T-helper 2 cell treated with Interferon-gamma antibody and Interleukin-4, amounts not matched to agents 5 μg/mL and 100 μg/mL, for 36 hours (primary cell): ENCODE results near the gene ARHGDIB.

Source experiments
- DNase-seq: peaks from one replicate; pipeline ENCODE4 v3.0.0; 2021; ENCODE audit warnings: low spot score
- H3K27ac Mint-ChIP-seq: one replicate; pipeline ENCODE4 v1.8.0; 2021; ENCODE audit warnings: mild to moderate bottlenecking, mixed read lengths
- H3K27me3 Mint-ChIP-seq: one replicate; pipeline ENCODE4 v1.8.0; 2021; ENCODE audit warnings: low read depth, mixed read lengths
- H3K36me3 Mint-ChIP-seq: one replicate; pipeline ENCODE4 v1.8.0; 2021; ENCODE audit warnings: low read depth, mixed read lengths
- H3K4me1 Mint-ChIP-seq: one replicate; pipeline ENCODE4 v1.8.0; 2021; ENCODE audit warnings: low read depth, mixed read lengths
- H3K4me3 Mint-ChIP-seq: one replicate; pipeline ENCODE4 v1.8.0; 2022; ENCODE audit warnings: mild to moderate bottlenecking, moderate library complexity, mixed read lengths
- H3K9me3 Mint-ChIP-seq: one replicate; pipeline ENCODE4 v1.8.0; 2021; ENCODE audit warnings: mixed read lengths

ARHGDIB gene

DNA sequence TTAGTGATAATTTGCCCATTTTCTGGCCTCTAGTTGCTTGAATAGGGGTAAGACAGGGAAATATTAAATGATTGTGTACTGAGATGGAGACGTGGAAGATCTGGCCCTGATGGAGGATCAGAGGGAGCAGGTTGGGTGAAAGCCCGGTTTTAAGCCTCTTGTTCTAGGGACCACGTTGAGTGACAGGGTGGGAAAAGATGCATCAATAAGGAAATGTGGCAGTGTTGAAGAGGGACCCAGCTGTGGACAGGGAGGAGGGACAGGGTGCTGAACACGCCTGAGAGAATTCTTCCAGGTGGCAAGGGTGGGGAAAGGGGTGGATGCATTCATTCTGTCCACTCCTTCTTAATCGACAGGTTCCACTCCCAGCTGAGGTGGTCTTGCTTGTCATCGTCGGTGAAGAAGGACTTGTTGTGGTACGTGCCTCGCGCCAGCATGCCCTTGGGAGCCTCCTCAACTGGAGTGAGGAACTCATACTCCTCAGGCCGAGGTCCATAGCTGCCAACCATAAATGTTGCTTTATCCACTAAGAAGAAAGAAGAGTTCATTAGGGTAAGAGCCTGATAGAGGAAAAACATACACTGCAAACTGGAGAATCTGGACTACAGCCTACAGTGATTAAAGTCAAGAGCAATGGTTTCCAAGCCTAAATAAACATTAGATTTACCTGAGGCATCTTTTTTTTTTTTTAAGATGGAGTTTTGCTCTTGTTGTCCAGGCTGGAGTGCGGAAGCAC, 19.0 kb downstream of the ARHGDIB start:
- no peaks in the 10 kb centered on the region for H3K9me3 Mint-ChIP-seq
- H3K27ac Mint-ChIP-seq, result peak overlapping the region; percentile 2
- no peak overlapping the region for H3K4me3 Mint-ChIP-seq
- no peak for DNase-seq
- H3K27me3 Mint-ChIP-seq, result no peaks in the 10 kb centered on the region
- peaks cover 39% of the 10 kb centered on the region for H3K4me1 Mint-ChIP-seq
- peaks cover 87% of the 10 kb centered on the region for H3K36me3 Mint-ChIP-seq

DNA sequence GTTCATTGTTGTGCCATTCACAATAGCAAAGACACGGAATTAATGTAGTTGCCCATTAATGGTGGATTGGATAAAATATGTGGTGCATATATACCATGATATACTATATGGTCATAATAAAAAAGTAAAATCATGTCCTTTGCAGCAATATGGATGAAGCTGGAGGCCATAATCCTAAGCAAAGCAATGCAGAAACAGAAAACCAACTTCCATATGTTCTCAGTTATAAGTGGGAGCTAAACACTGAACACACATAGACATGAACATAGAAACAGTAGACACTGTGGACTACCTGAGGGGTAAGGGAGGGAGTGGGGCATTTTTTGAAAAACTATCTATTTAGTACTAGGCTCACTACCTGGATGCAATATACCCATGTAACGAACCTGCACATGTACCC, 20.0 kb downstream of the ARHGDIB start:
- Mint-ChIP-seq H3K27me3 (no peaks in the 10 kb centered on the region), H3K27ac (no peak overlapping the region), H3K9me3 (no peaks in the 10 kb centered on the region), H3K36me3 (peaks cover 88% of the 10 kb centered on the region), H3K4me3 (no peak overlapping the region), H3K4me1 (peaks cover 30% of the 10 kb centered on the region)
- no peak for DNase-seq

DNA sequence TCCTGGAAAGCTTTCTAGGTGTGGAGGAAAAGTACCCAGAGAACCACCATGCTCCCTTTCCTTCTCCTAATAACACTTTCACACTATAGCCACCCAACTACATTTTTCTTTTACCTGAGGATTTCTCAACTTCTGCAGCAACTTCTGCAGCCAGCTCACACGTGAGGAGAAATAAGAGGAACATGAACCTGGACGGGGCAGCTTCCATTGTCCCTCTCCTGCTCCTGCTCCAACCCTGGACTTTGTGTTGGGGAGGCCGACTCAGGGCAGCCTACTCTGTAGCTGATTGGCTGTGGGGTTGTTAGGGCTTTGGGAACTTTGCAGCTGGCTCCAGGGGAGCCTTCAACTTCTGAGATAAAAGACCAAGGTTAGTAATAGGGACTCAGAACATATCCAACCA, 23.1 kb downstream of the ARHGDIB start, which contains the start of gene ERP27:
TSS of gene ERP27 (minus strand) at position 237 of the 400 bp plus-strand sequence. CDS start at position 208, 29 bp downstream.
- no peaks in the 10 kb centered on the region for H3K27me3 Mint-ChIP-seq
- H3K4me3 Mint-ChIP-seq, result no peak within 1 kb of the TSS
- H3K4me1 Mint-ChIP-seq, result peaks cover 20% of the 10 kb centered on the region
- peaks cover 87% of the 10 kb centered on the region for H3K36me3 Mint-ChIP-seq
- no peak for DNase-seq
- peak within 1 kb of the TSS; percentile 75 for H3K27ac Mint-ChIP-seq
- H3K9me3 Mint-ChIP-seq, result no peaks in the 10 kb centered on the region

DNA sequence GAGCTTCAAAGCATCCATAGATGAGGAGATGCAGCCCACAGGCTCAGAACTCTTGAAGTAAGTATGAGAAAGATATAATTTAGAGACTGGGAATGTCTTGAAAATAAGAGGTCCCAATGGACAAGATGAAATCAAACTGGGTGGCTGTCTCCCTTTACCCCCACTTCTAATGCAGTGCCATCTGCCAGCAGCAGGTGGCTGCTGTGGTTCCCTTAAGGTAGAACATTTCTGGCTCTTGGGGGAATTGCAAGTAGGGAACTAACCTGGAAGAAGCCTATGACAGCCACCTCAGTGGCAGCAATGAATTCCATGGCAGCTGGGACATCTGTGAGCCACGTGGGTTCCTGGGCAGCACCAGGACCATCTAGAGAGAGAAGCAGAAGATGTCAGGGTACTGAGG, 23.7 kb downstream of the ARHGDIB start:
- no peaks in the 10 kb centered on the region for H3K9me3 Mint-ChIP-seq
- no peak overlapping the region for H3K4me3 Mint-ChIP-seq
- peak overlapping the region; percentile 75 for H3K27ac Mint-ChIP-seq
- no peak for DNase-seq
- peaks cover 19% of the 10 kb centered on the region for H3K4me1 Mint-ChIP-seq
- H3K27me3 Mint-ChIP-seq, result no peaks in the 10 kb centered on the region
- H3K36me3 Mint-ChIP-seq, result peaks cover 90% of the 10 kb centered on the region

DNA sequence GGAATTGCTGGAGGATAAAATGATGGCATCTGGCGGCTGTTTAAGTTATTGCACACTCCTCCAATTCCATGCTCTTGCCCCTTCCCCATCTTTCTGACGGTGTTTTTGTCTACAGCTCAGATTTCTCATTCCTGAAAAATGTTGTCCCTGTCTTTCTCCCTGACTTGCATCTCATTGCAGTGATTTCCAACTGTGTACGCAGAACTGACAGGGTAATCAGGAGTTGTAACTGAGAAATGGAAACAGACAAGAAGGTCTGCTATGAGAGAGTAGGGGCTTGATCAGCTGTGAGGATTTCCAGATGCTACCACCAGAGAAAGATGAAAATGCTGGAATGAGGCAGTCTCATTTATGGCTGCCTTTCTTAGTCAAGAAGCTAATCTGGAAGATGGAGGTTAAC, 24.4 kb downstream of the ARHGDIB start:
- Mint-ChIP-seq H3K4me1 (peaks cover 17% of the 10 kb centered on the region), H3K27ac (peak overlapping the region; percentile 29), H3K27me3 (no peaks in the 10 kb centered on the region), H3K36me3 (peaks cover 89% of the 10 kb centered on the region), H3K4me3 (no peak overlapping the region), H3K9me3 (no peaks in the 10 kb centered on the region)
- no peak for DNase-seq

DNA sequence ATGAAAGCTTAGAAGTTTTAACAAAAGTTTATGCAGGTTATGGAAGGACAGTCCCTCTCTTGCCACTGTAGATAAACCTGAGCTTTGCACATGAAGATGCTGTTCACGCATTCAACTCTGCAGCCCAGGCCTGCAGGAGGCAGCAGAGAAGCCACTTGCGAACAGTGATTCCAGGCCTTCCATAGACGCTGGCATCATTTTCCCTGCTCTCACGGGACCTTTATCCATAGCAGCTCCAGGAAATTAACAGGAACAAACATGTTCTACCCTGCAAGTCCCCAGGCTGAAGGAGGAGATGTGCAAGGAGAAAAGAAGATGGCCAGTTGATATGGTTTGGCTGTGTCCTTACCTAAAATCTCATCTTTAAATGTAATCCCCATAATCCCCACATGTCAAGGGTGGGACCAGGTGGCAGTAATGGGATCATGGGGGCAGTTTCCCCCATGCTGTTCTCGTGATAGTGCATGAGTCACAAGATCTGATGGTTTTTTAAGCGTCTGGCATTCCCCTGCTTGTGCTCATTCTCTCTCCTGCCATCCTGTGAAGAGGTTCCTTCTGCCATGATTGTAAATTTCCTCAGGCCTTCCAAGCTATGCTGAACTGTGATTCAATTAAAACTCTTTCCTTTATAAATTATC, 25.1 kb downstream of the ARHGDIB start:
- H3K27me3 Mint-ChIP-seq, result no peaks in the 10 kb centered on the region
- no peak overlapping the region for H3K4me3 Mint-ChIP-seq
- DNase-seq, result no peak
- no peak overlapping the region for H3K27ac Mint-ChIP-seq
- no peaks in the 10 kb centered on the region for H3K9me3 Mint-ChIP-seq
- peaks cover 90% of the 10 kb centered on the region for H3K36me3 Mint-ChIP-seq
- H3K4me1 Mint-ChIP-seq, result peaks cover 15% of the 10 kb centered on the region

DNA sequence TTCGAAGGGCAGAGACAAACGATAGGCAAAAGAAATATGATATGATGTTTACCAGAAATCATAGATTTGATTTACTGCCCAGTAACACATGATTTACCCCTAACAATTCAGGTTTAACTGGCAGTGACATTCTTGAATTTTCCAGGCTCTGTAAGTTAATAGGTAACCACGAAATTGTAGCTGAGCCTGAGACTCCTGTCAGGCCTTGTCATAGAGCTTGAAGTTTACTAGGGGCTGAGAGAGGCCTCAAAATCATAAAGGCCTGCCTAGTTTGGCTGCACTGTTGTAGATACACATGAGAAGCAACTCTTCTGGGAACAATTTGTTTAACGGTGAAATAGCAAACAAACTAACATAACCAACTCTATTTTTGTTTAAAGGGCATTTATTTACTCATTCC, 26.4 kb downstream of the ARHGDIB start:
- peaks cover 82% of the 10 kb centered on the region for H3K36me3 Mint-ChIP-seq
- H3K9me3 Mint-ChIP-seq, result no peaks in the 10 kb centered on the region
- DNase-seq, result no peak
- H3K27ac Mint-ChIP-seq, result no peak overlapping the region
- H3K4me3 Mint-ChIP-seq, result no peak overlapping the region
- H3K27me3 Mint-ChIP-seq, result no peaks in the 10 kb centered on the region
- peaks cover 12% of the 10 kb centered on the region for H3K4me1 Mint-ChIP-seq

DNA sequence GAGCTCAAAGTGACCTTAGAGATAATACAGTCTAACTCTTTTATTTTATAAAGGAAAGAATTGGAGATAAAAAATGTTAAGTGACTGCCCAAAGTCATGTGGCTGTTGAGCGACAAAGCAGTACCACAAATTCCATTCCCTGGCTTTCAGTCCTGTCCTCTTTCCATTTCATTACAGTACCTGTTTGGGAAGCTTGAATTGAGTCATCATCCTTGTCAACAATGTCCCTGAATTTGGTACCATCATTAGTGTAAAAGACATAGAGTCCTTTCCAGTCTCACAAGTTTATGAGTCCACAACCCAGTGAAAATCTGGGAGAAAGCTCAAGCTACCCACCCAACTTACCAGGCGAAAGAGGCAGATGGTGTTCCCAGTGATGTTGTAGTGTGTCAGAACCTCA, 26.9 kb downstream of the ARHGDIB start:
- Mint-ChIP-seq H3K9me3 (no peaks in the 10 kb centered on the region), H3K4me3 (no peak overlapping the region), H3K27me3 (no peaks in the 10 kb centered on the region), H3K36me3 (peaks cover 77% of the 10 kb centered on the region), H3K4me1 (peaks cover 7% of the 10 kb centered on the region), H3K27ac (no peak overlapping the region)
- no peak for DNase-seq

DNA sequence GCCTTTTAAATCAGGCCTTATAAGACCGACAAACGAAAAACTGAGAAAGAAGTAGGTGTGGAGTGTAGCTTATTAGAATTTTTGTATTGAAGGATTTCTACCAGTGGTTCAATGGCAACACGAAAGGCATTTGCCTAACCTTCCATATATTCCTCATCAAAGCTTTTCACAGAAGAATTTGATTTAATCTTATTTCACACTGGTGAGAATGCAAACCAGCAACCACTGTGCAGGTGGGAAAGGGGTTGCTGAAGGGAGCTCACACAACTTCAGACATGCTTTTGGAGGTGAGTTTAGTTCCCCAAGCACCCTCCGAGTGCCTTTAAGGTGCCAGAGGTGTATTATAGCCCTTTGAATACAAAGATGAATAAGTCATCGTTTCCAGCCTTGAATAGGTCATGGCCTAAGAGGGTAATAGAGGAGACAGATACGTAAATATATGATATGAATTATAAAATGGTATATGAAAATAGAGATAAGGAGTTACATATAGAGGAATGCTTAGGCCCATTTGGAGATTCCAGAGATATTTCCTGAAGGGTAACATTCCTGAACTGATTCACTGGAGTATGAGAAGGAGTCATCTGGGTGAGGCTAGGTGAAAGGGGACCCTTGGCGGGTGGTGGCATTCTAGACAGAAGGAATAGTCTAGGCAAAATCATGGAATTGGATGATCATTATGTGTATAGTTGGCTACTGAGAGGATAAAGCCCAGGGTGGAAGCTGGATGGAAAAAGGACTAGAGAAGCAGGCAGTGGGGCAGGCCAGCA, 29.4 kb downstream of the ARHGDIB start:
- no peak overlapping the region for H3K4me3 Mint-ChIP-seq
- DNase-seq, result no peak
- peaks cover 72% of the 10 kb centered on the region for H3K36me3 Mint-ChIP-seq
- no peaks in the 10 kb centered on the region for H3K9me3 Mint-ChIP-seq
- no peaks in the 10 kb centered on the region for H3K27me3 Mint-ChIP-seq
- peaks cover 2% of the 10 kb centered on the region for H3K4me1 Mint-ChIP-seq
- peak overlapping the region; percentile 6 for H3K27ac Mint-ChIP-seq

DNA sequence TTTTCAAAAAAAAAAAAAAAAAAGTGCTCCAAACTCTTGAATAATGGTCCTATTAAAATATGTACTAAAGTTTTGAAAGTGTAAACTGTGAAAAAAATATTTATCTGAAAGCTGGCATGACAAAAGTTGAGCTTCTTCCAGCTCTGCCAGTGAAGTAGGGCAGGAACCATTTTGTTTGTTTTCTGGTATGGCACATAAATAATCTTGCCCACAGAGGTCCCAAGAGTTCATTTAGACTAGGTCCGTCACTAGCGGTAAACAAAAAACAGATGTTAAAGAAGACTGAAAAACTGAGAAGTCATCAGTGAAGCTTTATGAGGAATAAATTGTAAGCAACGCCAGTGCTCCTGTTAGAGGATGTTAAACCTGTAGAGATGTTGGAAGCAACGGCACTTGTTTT, 30.0 kb downstream of the ARHGDIB start:
- H3K36me3 Mint-ChIP-seq, result peaks cover 67% of the 10 kb centered on the region
- no peak overlapping the region for H3K4me3 Mint-ChIP-seq
- H3K4me1 Mint-ChIP-seq, result peaks cover 2% of the 10 kb centered on the region
- H3K9me3 Mint-ChIP-seq, result no peaks in the 10 kb centered on the region
- no peaks in the 10 kb centered on the region for H3K27me3 Mint-ChIP-seq
- H3K27ac Mint-ChIP-seq, result no peak overlapping the region
- DNase-seq, result no peak

DNA sequence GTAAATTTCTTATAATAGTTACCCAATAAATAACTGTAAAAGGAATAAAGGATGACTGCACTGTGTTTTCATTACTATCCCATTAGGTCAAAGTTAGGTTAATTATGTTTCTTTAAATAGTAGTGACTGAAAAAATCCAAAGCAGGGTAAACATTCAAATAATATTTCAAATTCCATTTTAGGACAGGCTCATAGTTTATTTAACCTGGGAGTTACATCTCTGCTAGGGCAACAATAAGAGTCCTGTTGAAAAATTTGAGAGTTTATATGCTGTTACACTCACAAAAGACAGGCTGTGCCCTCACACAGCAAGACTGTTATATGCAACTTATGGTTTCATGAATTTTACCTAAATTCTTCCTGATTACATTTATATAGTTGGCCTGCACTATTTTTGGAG, 31.1 kb downstream of the ARHGDIB start:
- no peak for DNase-seq
- peaks cover 57% of the 10 kb centered on the region for H3K36me3 Mint-ChIP-seq
- H3K4me3 Mint-ChIP-seq, result no peak overlapping the region
- peaks cover 2% of the 10 kb centered on the region for H3K4me1 Mint-ChIP-seq
- no peak overlapping the region for H3K27ac Mint-ChIP-seq
- H3K27me3 Mint-ChIP-seq, result no peaks in the 10 kb centered on the region
- no peaks in the 10 kb centered on the region for H3K9me3 Mint-ChIP-seq

DNA sequence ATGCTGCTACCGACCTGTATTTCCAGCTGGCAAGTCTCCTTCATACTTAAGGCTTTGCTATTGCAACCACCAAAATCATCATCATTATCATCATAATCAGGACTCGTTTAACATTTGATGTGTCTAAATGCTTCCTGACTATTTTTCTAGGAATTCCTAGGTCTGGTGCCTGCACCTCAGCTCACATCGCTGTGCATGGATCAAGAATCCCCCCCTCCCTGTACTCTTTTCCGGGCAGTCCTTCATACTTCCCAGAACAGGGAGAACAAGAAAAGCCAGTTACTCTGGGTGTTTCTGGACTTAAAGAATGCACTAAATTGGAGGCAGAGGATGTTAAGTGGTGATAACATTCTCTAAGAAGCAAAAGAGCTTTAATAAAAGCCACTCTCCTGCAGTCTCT, 32.5 kb downstream of the ARHGDIB start:
- Mint-ChIP-seq H3K36me3 (peaks cover 53% of the 10 kb centered on the region), H3K4me1 (peaks cover 2% of the 10 kb centered on the region), H3K27ac (no peak overlapping the region), H3K4me3 (no peak overlapping the region), H3K27me3 (no peaks in the 10 kb centered on the region), H3K9me3 (no peaks in the 10 kb centered on the region)
- DNase-seq, result no peak

DNA sequence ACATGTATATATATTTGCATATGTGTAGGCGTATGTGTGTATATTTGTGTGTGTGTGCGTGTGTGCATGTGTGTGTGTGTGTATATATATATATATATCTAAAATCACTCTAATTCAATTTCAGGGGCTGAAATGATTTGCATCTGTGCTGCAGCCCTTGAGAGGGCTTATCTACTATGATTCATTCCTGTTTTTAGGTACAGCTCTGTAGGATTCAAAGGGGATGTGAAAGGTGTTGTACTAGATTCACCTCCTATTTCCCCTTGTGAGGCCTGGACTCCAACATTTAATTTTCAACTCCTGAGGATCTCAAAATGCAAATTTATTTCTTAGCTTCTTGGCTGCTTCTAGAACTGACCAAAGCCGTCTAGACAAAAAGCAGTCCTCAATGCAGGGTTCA, 34.1 kb downstream of the ARHGDIB start:
- no peaks in the 10 kb centered on the region for H3K9me3 Mint-ChIP-seq
- H3K4me3 Mint-ChIP-seq, result no peak overlapping the region
- no peaks in the 10 kb centered on the region for H3K27me3 Mint-ChIP-seq
- no peak for DNase-seq
- peaks cover 2% of the 10 kb centered on the region for H3K4me1 Mint-ChIP-seq
- H3K36me3 Mint-ChIP-seq, result peaks cover 45% of the 10 kb centered on the region
- H3K27ac Mint-ChIP-seq, result no peak overlapping the region

DNA sequence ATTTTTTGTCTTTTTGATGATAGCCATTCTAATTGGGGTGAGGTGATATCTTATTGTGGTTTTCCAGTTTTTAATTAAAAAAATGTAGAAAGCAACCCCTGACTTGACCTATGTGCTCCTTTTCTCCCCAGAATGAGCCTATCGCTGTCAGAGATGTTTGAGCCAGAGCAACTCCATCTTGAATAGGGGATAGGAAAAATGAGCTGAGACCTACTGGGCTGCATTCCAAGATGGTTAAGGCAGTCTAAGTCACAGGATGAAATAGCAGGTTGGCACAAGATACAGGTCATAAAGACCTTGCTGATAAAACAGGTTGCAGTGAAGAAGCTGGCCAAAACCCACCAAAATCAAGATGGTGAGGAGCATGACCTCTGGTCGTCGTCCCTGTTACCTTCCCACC, 36.9 kb downstream of the ARHGDIB start:
- no peaks in the 10 kb centered on the region for H3K27me3 Mint-ChIP-seq
- no peak for DNase-seq
- no peak overlapping the region for H3K27ac Mint-ChIP-seq
- H3K36me3 Mint-ChIP-seq, result peaks cover 48% of the 10 kb centered on the region
- no peak overlapping the region for H3K4me3 Mint-ChIP-seq
- H3K4me1 Mint-ChIP-seq, result peaks cover 18% of the 10 kb centered on the region
- H3K9me3 Mint-ChIP-seq, result no peaks in the 10 kb centered on the region
